WI38 (cell line): ENCODE results near the gene MTHFD2L.

Source experiments
- H3K4me3 ChIP-seq: 2 replicates; pipeline ENCODE4 v1.5.1; 2011; ENCODE audit warnings: low read depth, mild to moderate bottlenecking, control low read depth, low read length
- TF ChIP-seq, protein P1 (sequence below): IDR thresholded peaks from 2 replicates; pipeline ENCODE4 v1.5.1; 2012; ENCODE audit warnings: low read depth, mild to moderate bottlenecking, control low read depth, low read length

The MTHFD2L gene

DNA sequence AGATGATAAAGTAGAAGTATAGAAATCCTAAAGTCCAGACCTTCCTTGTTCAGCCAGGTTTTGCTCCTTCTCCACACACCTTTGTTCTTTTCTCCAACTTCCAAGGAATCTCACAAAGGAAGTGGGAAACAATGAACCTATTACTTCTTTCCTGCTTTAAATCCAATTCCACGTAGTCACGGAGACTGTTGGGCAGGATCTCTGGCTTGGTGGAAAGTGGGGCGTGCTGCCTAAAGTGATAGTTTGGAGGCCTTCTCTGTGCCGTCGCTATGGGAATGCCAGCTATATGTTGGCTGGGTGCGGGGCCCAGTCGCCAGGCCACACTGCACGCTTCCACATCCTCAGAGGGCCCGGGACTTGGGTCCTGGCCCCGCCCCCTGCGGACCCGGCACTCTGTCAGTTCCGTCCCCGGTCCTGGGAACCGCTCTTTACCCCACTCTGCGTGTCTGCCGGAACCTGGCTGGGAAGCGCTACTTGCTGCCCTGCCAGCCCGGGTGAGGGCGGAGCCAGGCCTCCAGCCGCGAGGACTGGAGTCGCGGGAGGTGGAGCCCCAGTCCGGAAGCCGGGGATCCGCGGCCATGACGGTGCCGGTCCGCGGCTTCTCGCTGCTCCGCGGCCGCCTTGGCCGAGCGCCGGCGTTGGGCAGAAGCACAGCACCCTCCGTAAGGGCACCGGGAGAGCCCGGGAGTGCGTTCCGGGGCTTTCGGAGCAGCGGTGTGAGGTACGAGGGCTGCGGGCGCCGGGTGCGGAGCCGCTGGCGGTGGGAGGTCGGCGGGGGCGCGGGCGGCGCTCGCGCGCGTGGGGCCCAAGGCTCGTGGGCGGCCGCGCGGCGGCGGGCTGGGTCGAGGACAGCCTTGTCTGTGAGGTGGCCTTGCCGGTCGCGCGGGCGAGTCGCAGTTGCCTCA is at the start of gene MTHFD2L:
TSS of gene MTHFD2L (plus strand) at position 558 of the 905 bp plus-strand sequence. CDS start at position 579, 21 bp downstream.
- H3K4me3 ChIP-seq, result peak within 1 kb of the TSS; percentile 79
- TF ChIP-seq, protein P1, sequence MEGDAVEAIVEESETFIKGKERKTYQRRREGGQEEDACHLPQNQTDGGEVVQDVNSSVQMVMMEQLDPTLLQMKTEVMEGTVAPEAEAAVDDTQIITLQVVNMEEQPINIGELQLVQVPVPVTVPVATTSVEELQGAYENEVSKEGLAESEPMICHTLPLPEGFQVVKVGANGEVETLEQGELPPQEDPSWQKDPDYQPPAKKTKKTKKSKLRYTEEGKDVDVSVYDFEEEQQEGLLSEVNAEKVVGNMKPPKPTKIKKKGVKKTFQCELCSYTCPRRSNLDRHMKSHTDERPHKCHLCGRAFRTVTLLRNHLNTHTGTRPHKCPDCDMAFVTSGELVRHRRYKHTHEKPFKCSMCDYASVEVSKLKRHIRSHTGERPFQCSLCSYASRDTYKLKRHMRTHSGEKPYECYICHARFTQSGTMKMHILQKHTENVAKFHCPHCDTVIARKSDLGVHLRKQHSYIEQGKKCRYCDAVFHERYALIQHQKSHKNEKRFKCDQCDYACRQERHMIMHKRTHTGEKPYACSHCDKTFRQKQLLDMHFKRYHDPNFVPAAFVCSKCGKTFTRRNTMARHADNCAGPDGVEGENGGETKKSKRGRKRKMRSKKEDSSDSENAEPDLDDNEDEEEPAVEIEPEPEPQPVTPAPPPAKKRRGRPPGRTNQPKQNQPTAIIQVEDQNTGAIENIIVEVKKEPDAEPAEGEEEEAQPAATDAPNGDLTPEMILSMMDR, result no peak

DNA sequence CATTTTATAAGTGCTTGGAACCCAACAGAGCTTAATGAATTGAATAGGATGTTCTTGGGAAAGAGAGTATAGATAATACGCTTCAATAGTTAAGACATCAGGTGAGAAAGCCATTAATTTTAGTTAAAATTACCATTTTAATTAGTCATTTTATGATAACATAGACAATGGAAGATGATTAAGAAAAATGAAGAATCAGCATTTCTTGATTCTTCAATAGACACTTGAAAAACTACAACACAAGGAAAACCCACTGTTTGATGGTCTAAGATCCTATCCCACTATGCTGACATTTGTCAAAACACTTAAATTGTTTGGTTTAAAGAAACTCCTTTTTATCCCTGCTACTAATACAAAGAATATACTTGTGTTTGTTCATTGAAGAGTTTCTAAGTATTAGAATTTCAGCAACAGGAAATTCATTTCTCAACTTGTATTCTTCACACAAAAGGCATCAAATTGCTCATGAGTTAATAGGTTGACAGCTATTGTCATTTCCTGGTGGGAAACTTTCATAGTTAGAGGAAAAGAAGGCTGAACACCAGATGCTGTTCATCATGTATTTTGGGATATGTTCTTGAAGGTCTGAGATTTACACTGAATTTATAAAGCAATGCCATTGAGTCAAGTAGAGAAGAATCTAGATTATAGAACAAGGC is 49.3 kb upstream of the MTHFD2L start:
- H3K4me3 ChIP-seq, result no peak overlapping the region
- TF ChIP-seq, protein P1, result no peak

DNA sequence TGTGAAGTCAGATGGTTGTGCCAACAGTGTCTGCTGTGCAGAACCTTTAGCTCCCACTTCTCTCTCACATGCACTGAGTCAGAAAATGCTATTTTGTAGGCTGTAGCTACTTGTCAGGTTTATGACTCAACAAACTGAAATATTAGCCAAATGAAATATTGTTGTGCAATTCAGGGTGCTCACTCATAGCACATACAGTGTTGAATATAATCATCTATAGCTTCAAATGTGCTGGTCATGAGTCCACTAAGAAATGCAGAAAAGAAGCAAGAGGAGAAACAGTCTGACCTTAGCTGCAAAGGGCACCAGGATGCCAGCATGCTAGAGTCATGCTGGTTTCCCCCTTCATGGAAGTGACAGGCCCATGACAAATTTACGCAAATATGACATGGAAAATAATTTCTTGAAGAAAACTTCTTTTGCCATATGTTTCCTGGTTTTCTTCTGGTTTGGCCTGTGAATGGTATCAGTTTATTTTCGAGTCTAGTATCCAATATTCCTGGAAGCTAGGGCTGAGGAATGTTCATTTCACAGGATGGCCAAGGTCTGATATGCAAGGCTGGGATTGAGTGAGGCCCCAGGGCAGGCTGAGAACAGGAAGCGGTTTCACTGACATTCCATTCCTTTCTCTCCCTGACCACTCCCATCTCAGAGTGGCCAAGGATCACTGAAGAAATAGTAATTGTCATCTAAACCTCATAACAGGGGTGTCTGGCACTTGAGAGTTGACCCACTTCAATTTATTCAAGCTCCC is 48.6 kb upstream of the MTHFD2L start:
- H3K4me3 ChIP-seq, result no peak overlapping the region
- TF ChIP-seq, protein P1, result no peak

DNA sequence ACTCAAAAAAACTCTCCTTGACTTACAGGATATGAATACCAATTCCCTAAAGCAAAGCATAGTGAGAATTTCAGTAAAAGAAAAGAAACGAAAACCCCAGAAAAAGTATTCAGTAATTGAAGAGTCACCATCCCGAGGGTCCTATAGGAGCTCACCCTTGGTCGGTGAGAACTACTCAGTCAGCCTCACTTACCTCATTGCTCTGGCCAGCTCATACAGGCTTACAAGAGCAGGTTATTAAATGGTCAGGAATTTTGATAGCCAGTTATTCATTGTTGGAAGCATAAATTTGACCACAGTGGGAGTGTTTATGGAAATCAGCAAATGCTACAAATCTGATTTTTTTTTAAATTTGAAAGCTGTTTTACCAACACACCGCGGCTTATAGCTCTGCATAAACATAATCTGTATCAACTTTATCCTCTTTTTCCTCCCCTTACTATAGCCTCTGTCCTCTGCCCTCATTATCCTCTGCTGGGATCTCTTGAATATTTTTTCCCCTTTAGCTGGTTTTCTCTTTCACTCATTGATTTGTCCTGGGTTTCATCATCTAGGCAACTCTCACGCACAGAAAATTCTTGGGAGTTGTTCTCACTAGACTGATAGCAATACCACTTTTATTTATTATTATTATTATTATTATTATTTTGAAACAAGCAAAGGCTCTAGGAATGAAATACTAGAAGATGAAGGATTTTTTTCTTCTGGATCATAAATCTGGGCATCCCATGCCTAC is 47.9 kb upstream of the MTHFD2L start:
- TF ChIP-seq, protein P1, result no peak
- H3K4me3 ChIP-seq, result no peak overlapping the region

DNA sequence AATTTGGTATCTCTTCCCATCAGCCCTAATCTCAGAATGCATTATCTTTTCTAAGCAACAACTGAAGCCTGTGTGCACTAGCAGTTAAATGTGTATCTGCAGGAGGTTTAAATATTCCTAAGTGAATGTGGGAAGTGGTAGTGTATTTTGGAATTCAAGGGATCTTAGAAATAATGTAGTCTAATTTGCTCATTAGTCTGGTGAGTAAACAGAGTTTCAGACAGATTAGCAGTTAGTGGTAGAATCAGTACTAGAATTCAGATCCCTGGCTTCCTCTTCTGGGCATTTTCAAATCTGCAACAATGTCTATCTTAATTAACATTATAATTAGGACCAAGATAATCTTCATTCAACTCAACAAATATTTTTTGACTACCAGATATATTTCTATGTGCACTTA is 47.2 kb upstream of the MTHFD2L start:
- TF ChIP-seq, protein P1, result no peak
- H3K4me3 ChIP-seq, result no peak overlapping the region

DNA sequence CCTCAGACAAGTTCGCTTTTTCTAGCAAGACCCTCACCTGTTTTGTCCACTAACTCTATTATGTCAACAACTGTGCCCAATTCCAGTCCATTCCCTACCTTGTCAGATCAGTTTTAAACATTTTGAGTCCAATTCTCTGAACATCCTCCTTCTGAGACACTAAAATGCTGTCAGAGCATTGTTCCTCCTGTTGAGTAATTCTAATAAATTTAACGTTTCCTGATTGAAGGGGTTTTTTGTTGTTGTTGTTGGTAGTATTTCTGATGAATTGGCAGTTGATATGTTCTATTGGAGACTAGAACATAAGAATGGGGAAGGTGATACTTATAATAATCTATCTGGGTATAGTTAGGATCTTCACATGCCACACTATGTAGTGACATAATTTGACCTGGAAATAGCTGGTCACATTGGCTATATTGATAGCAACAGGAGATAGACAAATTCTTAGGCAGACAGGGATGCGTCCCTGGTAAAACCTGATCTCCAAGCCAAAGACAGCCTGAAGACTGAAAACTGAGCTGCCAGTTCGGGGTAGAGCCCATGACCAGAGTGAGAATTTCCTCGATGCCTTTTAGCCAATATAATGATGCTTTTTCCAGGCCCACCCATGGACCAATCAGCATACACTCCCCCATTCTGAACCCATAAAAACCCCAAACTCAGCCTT is 46.5 kb upstream of the MTHFD2L start:
- TF ChIP-seq, protein P1, result no peak
- no peak overlapping the region for H3K4me3 ChIP-seq
